ENCODE results near the gene NDC80. TPM values are rescaled to one million over a fixed set of nuclear protein-coding genes. Genes with fewer than 3 reads are reported as not detected.

NDC80 gene
- total RNA-seq, 6 experiments from 2014 or later = 12.7 to 30.2 (median 25.4) TPM

GRCh38 chr18:2536493-2536892 is 34.9 kb upstream of the NDC80 start:
- Mint-ChIP-seq H3K27ac (peak overlapping the region; percentile 89), H3K4me3 (peak overlapping the region; percentile 63)
- peak; percentile 83 for DNase-seq

GRCh38 chr18:2537296-2537695 is 34.1 kb upstream of the NDC80 start:
- peaks cover 56% of the 10 kb centered on the region for H3K4me1 Mint-ChIP-seq (ENCODE audit: low read depth)
- TF ChIP-seq CTCF (IDR thresholded peaks at IDR 0.05) = no peak
- DNase-seq = no peak
- H3K27ac Mint-ChIP-seq = peak overlapping the region; percentile 89
- 0 out of 2 replicates have a peak, but pooled peaks cover 6% of the 10 kb centered on the region for H3K9me3 Mint-ChIP-seq
- H3K27me3 Mint-ChIP-seq (ENCODE audit: insufficient read depth) = no peaks in the 10 kb centered on the region
- H3K36me3 Mint-ChIP-seq (ENCODE audit: low read depth) = peaks cover 30% of the 10 kb centered on the region
- H3K4me3 Mint-ChIP-seq = no peak overlapping the region

More at GRCh38 chr18:2536493-2536892, 34.9 kb upstream of the NDC80 start:
- Mint-ChIP-seq H3K9me3 (0 out of 2 replicates have a peak, but pooled peaks cover 6% of the 10 kb centered on the region), H3K36me3 (ENCODE audit: low read depth) (peaks cover 34% of the 10 kb centered on the region), H3K4me1 (ENCODE audit: low read depth) (peaks cover 56% of the 10 kb centered on the region), H3K27me3 (ENCODE audit: insufficient read depth) (no peaks in the 10 kb centered on the region)
- TF ChIP-seq CTCF (IDR thresholded peaks at IDR 0.05) = no peak

GRCh38 chr18:2538236-2538635 is 33.1 kb upstream of the NDC80 start:
- H3K9me3 Mint-ChIP-seq = no peaks in the 10 kb centered on the region
- TF ChIP-seq CTCF (IDR thresholded peaks at IDR 0.05) = no peak
- H3K36me3 Mint-ChIP-seq (ENCODE audit: low read depth) = peaks cover 22% of the 10 kb centered on the region

GRCh38 chr18:2538844-2539243 is 32.5 kb upstream of the NDC80 start:
- peak overlapping the region; percentile 48; the same call in 1 of the 2 replicates for H3K27ac Mint-ChIP-seq

More at GRCh38 chr18:2538236-2538635, 33.1 kb upstream of the NDC80 start:
- no peak for DNase-seq
- no peak overlapping the region for H3K27ac Mint-ChIP-seq
- H3K4me3 Mint-ChIP-seq = no peak overlapping the region
- peaks cover 56% of the 10 kb centered on the region for H3K4me1 Mint-ChIP-seq (ENCODE audit: low read depth)
- H3K27me3 Mint-ChIP-seq (ENCODE audit: insufficient read depth) = no peaks in the 10 kb centered on the region

GRCh38 chr18:2540575-2540974 is 30.8 kb upstream of the NDC80 start:
- no peaks in the 10 kb centered on the region for H3K9me3 Mint-ChIP-seq
- peaks cover 49% of the 10 kb centered on the region for H3K4me1 Mint-ChIP-seq (ENCODE audit: low read depth)
- DNase-seq = no peak
- no peak overlapping the region for H3K4me3 Mint-ChIP-seq
- H3K27me3 Mint-ChIP-seq (ENCODE audit: insufficient read depth) = no peaks in the 10 kb centered on the region
- H3K36me3 Mint-ChIP-seq (ENCODE audit: low read depth) = peaks cover 7% of the 10 kb centered on the region
- TF ChIP-seq CTCF (IDR thresholded peaks at IDR 0.05) = no peak
- H3K27ac Mint-ChIP-seq = peak overlapping the region; percentile 33; the same call in 1 of the 2 replicates

More at GRCh38 chr18:2538844-2539243, 32.5 kb upstream of the NDC80 start:
- Mint-ChIP-seq H3K36me3 (ENCODE audit: low read depth) (peaks cover 22% of the 10 kb centered on the region), H3K9me3 (no peaks in the 10 kb centered on the region), H3K27me3 (ENCODE audit: insufficient read depth) (no peaks in the 10 kb centered on the region), H3K4me3 (no peak overlapping the region), H3K4me1 (ENCODE audit: low read depth) (peaks cover 56% of the 10 kb centered on the region)
- no peak for TF ChIP-seq CTCF (IDR thresholded peaks at IDR 0.05)
- no peak for DNase-seq

All from HFFc6 (cell line).